K562 (cell line): ENCODE measurements around the gene PPM1M. TPM values are rescaled to one million over a fixed set of nuclear protein-coding genes. Genes with fewer than 3 reads are reported as not detected.

Experiments used
- ADNP ChIP-seq: fragments of 200-800 bp; sonication (Bioruptor generic); IDR thresholded peaks from 2 replicates; pipeline ENCODE4 v1.6.1; 2016; ENCODE audit warnings: missing genetic modification characterization, missing compliant biosample characterization
- CGGBP1 ChIP-seq: fragments of 250-450 bp; sonication (Bioruptor Pico); IDR thresholded peaks from 2 replicates; pipeline ENCODE4 v1.9.0; 2021; ENCODE audit warnings: mild to moderate bottlenecking
- CHD1 ChIP-seq: fragments of 200-600 bp; sonication (generic); IDR thresholded peaks from one replicate; pipeline ENCODE4 v1.6.1; 2012; ENCODE audit warnings: mild to moderate bottlenecking, moderate library complexity, low read length, inconsistent platforms
- CHD2 ChIP-seq: IDR thresholded peaks from 2 replicates; pipeline ENCODE4 v1.6.1; 2011; ENCODE audit warnings: low read depth, low read length
- ETV6 ChIP-seq, 3 experiments: fragments of 150-350 bp in 1 of 3; sonication (generic) in 1 of 3; formaldehyde crosslinking in 1 of 3; IDR thresholded peaks; 2 replicates each; pipeline versions ENCODE4 v1.6.1 to v1.8.0; 2014 to 2022; ENCODE audit warnings: borderline replicate concordance in 2 of 3, low read depth in 2 of 3, antibody characterized with exemption in 1 of 3, low read length in 1 of 3, mild to moderate bottlenecking in 1 of 3, missing genetic modification reagents in 1 of 3
- FOXM1 ChIP-seq, 2 experiments: fragments of 450-650 bp in 1 of 2; sonication (generic) in 1 of 2; formaldehyde crosslinking in 1 of 2; IDR thresholded peaks; 2 replicates each; pipeline versions ENCODE4 v1.6.1 to v1.9.0; 2017 to 2022; ENCODE audit warnings: low read depth in 2 of 2, mild to moderate bottlenecking in 2 of 2, missing genetic modification reagents in 1 of 2, moderate library complexity in 1 of 2
- HCFC1 ChIP-seq: IDR thresholded peaks from 2 replicates; pipeline ENCODE4 v1.6.1; 2012; ENCODE audit warnings: low read depth, low read length, improper control_type of control experiment
- HDAC6 ChIP-seq: IDR thresholded peaks from 2 replicates; pipeline ENCODE4 v1.6.1; 2012; ENCODE audit warnings: low read depth, mild to moderate bottlenecking, control low read depth, inconsistent platforms, low read length, moderate library complexity
- HEY1 ChIP-seq: fragments of 250-450 bp; sonication (Bioruptor Pico); IDR thresholded peaks from 2 replicates; pipeline ENCODE4 v1.5.0; 2020; ENCODE audit warnings: mild to moderate bottlenecking, moderate library complexity, borderline replicate concordance
- KHSRP ChIP-seq: fragments of 450-650 bp; IDR thresholded peaks from 2 replicates; pipeline ENCODE4 v1.6.1; 2017
- NFIC ChIP-seq: fragments of 450-650 bp; IDR thresholded peaks from 2 replicates; pipeline ENCODE4 v1.6.1; 2017; ENCODE audit warnings: mild to moderate bottlenecking, inconsistent platforms
- PPARD ChIP-seq: fragments of 250-450 bp; sonication (Bioruptor Pico); IDR thresholded peaks from 2 replicates; pipeline ENCODE4 v1.8.0; 2022; ENCODE audit warnings: inconsistent platforms, mild to moderate bottlenecking, moderate library complexity
- PREB ChIP-seq: sonication (generic); formaldehyde crosslinking; IDR thresholded peaks from 2 replicates; pipeline ENCODE4 v1.8.1; 2023; ENCODE audit warnings: mild to moderate bottlenecking, missing genetic modification reagents
- PTTG1 ChIP-seq: fragments of 450-650 bp; IDR thresholded peaks from 2 replicates; pipeline ENCODE4 v1.6.1; 2016; ENCODE audit warnings: low read depth, mild to moderate bottlenecking, missing genetic modification characterization, missing compliant biosample characterization
- RFX5 ChIP-seq: IDR thresholded peaks from 2 replicates; pipeline ENCODE4 v1.6.1; 2011; ENCODE audit warnings: low read depth, mild to moderate bottlenecking, improper control_type of control experiment, low read length
- SAFB2 ChIP-seq: fragments of 200-400 bp; formaldehyde crosslinking; IDR thresholded peaks from 2 replicates; pipeline ENCODE4 v1.6.1; 2018; ENCODE audit warnings: borderline replicate concordance, low read length, low read depth, moderate library complexity; ENCODE audit not compliant: severe bottlenecking
- WHSC1 ChIP-seq: IDR thresholded peaks from one replicate; pipeline ENCODE4 v1.6.1; 2012; ENCODE audit warnings: low read length, control low read depth, inconsistent platforms
- ZFP91 ChIP-seq: sonication (generic); formaldehyde crosslinking; IDR thresholded peaks from 2 replicates; pipeline ENCODE4 v1.8.0; 2022; ENCODE audit warnings: mild to moderate bottlenecking, missing genetic modification reagents
- ZNF197 ChIP-seq: fragments of 200-800 bp; sonication (Bioruptor generic); IDR thresholded peaks from 2 replicates; pipeline ENCODE4 v1.6.1; 2016; ENCODE audit warnings: low read depth, missing genetic modification characterization, missing compliant biosample characterization
- polyA plus RNA-seq, 8 experiments: library from polyadenylated mRNA; depleted of rRNA in 4 of 8; stranded (reverse) in 5 of 8; unstranded in 3 of 8; fragments of >200 nt; fragmentation: Nextera tagmentation in 2 of 8; fragmentation: Illumina TruSeq in 1 of 8; extraction: Ambion mirVana in 2 of 8; extraction: Trizol in 1 of 8; gene quantifications; 2 replicates each; pipeline versions ENCODE4 v1.2.1 to v1.2.3, GENCODE V29; 2011 to 2014; ENCODE audit warnings: inconsistent platforms in 1 of 8, missing spikeins in 1 of 8
- total RNA-seq, 7 experiments: library from RNA; depleted of rRNA in 6 of 7; stranded (reverse); fragments of >200 nt in 6 of 7; fragmentation: Illumina TruSeq in 2 of 7; extraction: Trizol in 2 of 7; gene quantifications; 2 replicates each; pipeline versions ENCODE4 v1.2.1 to v1.2.3, GENCODE V29; 2011 to 2021; ENCODE audit warnings: low replicate concordance in 1 of 7
- TF ChIP-seq, protein P1 (sequence below), 2 experiments: IDR thresholded peaks; 2 replicates each; pipeline ENCODE4 v1.6.1; 2011; ENCODE audit warnings: borderline replicate concordance in 1 of 2, control low read depth in 1 of 2, low read depth in 1 of 2, low read length in 1 of 2, mild to moderate bottlenecking in 1 of 2, mixed read lengths in 1 of 2, moderate library complexity in 1 of 2; ENCODE audit not compliant: insufficient read depth in 1 of 2, insufficient read length in 1 of 2, poor library complexity in 1 of 2, severe bottlenecking in 1 of 2; ENCODE audit errors: extremely low read depth in 1 of 2
- TF ChIP-seq, protein P2 (sequence below): fragments of 450-650 bp; formaldehyde crosslinking; IDR thresholded peaks from 2 replicates; pipeline ENCODE4 v1.4.0; 2020; ENCODE audit warnings: mild to moderate bottlenecking, moderate library complexity

Gene PPM1M
- total and polyA plus RNA-seq, 9 of the 15 experiments (the other 6 are each of a cell fraction or from before 2014, with no cell fraction given), result 1.4 to 9.2 (median 4.4) TPM

GRCh38 chr3:52277071-52277964, 31.8 kb downstream of the PPM1M start (continued):
- TF ChIP-seq HDAC6 (no peak), WHSC1 (no peak), ETV6 (IDR thresholded peaks at IDR 0.05; ENCODE audit: borderline replicate concordance in 1 of 2, low read depth in 2 of 2, low read length in 1 of 2) (no peak), ETV6 (CRISPR knock-in tag; IDR thresholded peaks at IDR 0.05; ENCODE audit: borderline replicate concordance) (no peak), FOXM1 (IDR thresholded peaks at IDR 0.05; ENCODE audit: low read depth) (no peak), FOXM1 (CRISPR knock-in tag; IDR thresholded peaks at IDR 0.05; ENCODE audit: low read depth) (no peak), ADNP (tag) (no peak), RFX5 (no peak), CHD2 (no peak), NFIC (peak; percentile 89), HEY1 (CRISPR knock-in tag) (no peak), PTTG1 (tag) (no peak), CHD1 (peak; percentile 77), PPARD (CRISPR knock-in tag) (no peak), CGGBP1 (CRISPR knock-in tag) (no peak), HCFC1 (no peak), ZFP91 (CRISPR knock-in tag) (no peak), SAFB2 (no peak), KHSRP (no peak), PREB (CRISPR knock-in tag) (no peak), ZNF197 (CRISPR knock-in tag) (no peak)
- TF ChIP-seq, protein P1, sequence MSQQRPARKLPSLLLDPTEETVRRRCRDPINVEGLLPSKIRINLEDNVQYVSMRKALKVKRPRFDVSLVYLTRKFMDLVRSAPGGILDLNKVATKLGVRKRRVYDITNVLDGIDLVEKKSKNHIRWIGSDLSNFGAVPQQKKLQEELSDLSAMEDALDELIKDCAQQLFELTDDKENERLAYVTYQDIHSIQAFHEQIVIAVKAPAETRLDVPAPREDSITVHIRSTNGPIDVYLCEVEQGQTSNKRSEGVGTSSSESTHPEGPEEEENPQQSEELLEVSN (IDR thresholded peaks at IDR 0.05; ENCODE audit: borderline replicate concordance in 1 of 2, extremely low read depth in 1 of 2, insufficient read depth in 1 of 2, insufficient read length in 1 of 2, low read depth in 1 of 2, low read length in 1 of 2, poor library complexity in 1 of 2, severe bottlenecking in 1 of 2), result peak in 1 of 2 experiments; percentile 40
- TF ChIP-seq, protein P2, sequence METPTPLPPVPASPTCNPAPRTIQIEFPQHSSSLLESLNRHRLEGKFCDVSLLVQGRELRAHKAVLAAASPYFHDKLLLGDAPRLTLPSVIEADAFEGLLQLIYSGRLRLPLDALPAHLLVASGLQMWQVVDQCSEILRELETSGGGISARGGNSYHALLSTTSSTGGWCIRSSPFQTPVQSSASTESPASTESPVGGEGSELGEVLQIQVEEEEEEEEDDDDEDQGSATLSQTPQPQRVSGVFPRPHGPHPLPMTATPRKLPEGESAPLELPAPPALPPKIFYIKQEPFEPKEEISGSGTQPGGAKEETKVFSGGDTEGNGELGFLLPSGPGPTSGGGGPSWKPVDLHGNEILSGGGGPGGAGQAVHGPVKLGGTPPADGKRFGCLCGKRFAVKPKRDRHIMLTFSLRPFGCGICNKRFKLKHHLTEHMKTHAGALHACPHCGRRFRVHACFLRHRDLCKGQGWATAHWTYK (CRISPR knock-in tag), result no peak
